ENCODE results near the gene TRERF1.

- no peak for TF ChIP-seq ZNF2 (tag by site-specific recombination; IDR thresholded peaks at IDR 0.05)
- no peak for TF ChIP-seq CTCF (tag by site-specific recombination; IDR thresholded peaks at IDR 0.05)
- TF ChIP-seq ZEB2 (tag by site-specific recombination; IDR thresholded peaks at IDR 0.05): no peak
These were observed 223.4 kb downstream of the TRERF1 start for GRCh38 chr6:42228305-42228704.
